Activated naive CD4-positive, alpha-beta T cell treated with Interleukin-2 at 50 U/mL for 16 hours (primary cell): ENCODE results near the gene KRTAP3-2.

ENCODE experiments used
- DNase-seq: peaks from one replicate; pipeline ENCODE4 v3.0.0-alpha.2; 2020

The KRTAP3-2 gene

DNA sequence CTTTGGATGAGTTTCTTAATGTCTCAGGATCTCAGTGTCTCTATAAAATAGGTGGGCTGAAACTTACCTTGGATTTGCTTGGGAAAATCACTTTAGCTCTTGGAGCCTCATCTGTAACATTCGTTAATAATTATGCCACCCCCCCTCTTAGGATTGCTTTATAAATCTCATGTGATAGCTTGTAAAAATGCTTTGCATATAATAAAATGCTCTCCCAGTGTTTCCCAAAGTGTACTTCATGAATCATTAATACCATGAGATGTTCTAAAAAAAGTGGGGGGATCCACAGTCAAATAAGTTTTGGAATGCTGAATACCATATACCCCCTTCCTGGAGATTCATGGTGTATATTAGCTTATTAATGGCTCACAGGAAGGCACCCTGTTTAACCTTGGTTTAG, 38.1 kb downstream of the KRTAP3-2 start:
- DNase-seq, result no peak

- DNase-seq, result no peak
These were observed 39.6 kb downstream of the KRTAP3-2 start for GRCh38 chr17:40960144-40960543.

DNA sequence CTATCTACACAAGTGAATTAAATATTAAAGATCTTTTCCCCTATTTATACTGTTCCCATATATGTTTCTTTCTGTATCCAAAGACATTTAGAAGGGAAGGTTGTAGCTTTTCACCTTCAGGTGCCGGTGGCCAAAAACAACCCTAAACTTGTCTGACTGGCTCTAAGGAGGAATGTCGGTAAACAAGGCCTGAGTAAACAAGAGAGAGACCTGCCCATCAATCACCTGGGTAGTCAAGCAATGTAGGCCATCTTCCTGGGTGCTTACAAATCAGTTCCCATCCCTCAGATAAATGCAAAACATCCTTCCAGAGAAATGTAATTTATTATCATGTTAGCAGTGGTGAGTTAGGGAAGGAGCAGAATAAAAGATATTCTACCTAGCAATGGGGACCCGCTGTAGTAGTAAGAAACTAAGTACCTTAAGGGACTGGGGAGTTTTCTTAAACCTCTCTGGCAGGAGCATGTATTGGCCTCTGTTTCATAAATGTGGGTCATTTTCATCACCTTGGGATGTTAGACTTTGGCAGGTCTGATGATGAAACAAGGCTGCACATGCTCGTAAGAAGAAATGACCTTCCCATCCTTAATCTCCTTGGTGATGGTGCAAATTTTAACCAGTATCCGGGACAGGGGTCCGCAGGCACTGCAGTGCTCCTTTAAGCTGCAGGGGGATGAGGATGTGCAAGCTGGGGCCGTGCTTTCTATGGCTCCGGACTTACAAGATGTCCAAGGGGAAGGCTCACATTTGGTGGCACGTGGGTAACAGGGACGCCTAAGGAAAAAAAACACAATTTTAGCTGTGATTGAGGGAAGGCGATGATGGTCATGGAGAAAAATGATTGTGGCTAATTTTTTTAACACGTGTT, 41.4 kb downstream of the KRTAP3-2 start:
- no peak for DNase-seq

DNA sequence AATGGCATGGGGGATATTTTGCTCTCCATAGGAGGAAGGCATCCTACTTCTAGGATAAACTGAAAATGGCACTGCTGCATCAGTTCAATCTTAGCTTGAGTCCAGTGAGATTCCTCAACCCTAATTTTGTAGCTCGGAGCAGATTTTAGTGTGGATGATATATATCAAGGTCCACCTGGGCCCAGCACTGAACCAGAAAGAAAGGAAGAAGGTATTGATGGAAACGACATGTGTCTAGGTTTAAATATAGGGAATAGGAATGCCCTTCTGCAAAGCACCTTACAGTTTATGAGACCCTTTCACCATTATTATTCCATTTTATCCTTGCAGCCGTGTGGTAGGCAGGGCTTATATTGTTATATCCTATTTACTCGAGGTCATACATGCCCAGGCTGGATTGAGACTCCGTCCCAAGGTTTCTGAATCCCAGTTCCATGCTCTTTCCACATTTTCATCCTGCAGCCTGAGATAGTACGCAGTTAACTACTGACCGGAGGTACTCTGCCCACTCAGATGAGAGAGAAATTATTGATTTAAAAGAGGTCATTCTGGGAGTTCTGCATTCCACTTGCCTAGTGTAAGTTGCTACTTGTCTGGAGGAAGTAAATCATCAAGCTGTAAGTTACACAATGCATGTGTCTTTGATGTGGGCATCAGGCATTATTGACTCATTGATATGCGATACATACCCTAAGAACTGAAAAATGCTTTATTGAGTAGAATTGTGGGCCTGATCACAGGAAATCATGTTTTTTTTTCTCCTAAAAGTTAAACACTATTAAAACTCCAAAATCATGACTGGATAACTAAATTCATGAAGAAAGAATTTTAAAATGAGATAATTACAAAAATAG, 43.1 kb downstream of the KRTAP3-2 start:
- DNase-seq, result no peak

DNA sequence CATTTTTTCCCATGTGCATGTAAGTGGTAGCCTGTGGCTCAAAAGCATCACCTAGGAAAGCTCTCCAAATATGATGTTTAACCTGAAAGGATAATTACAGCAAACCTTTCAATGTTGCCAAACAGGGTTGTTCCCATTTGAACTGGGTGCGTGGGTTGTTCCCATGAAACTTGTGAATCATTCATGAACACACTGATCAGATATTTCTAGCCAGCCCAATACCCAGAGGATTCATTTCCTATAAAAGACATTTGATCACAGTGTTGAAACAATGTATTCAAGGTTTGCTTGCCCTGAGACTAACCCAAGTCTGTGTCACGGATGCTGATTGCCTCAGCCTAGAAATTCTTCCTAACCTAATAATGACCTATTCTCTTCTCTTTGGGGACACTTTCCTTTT, 45.8 kb downstream of the KRTAP3-2 start:
- DNase-seq, result no peak

DNA sequence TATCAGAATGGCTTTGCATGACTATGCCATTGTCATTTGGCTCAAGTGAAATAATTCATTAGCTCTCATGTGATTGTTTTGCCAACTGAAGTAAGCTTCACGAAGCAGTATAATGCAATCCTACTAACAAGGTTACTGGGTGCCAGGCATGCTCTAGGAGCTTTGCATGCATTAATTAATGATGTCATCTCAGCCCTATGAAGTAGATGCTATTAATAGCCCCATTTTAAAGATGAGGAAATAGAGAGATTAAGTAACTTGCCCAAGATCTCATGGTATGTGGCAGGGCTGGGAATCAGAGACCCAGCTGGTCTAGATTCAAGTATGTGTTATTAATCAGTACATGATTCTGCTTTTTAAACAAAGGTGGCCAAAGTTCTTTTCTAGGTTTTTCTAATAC, 47.0 kb downstream of the KRTAP3-2 start:
- no peak for DNase-seq

DNA sequence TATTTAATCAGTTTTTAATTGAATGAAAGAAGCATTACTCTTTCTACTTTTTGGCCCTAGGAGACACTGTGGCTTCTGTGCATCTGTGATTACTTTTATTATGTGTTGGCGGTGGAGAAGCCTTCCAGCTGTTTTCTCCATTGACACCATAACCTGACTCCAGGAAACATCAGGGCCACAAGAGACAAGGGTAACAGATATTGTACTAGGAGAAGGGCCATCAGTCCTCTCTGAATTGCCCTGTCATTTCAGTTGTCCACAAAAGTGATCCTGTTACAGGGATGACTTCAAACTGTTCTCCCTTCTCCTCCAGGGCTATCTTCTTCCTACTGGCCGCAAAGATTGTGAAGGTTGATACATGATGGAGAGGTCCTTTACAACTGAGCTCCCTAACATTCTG, 47.6 kb downstream of the KRTAP3-2 start:
- DNase-seq, result no peak

DNA sequence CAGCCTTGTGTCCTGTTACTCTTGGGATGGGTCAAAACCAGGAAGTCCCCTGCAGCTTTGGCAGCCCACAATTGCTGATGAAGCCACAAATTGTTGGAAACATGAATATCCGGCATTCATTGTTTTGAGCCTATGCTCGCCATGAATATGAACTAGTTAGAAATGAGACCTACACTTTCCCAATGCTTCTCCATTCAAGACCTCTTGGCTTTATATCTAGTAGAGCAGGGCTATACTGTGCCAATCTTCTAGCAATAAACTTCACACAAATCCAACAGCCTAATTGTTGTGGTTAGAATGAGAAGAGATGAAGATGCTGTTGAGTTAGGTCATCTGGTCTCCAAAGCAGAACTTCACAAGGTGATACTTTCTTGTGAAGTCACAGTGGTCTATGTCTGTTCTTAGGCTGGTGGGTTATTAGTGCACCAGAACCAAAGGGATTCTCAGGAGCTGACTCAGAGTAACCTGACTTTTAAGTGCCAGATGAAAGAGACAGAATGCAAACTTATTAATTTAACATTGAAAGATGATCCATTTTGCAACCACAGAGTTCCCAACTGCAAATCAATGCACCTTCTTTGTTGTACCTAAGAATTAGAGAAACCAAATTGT, 48.6 kb downstream of the KRTAP3-2 start:
- DNase-seq, result no peak

GRCh38 chr17:40950176-40950575, 49.5 kb downstream of the KRTAP3-2 start:
- no peak for DNase-seq

DNA sequence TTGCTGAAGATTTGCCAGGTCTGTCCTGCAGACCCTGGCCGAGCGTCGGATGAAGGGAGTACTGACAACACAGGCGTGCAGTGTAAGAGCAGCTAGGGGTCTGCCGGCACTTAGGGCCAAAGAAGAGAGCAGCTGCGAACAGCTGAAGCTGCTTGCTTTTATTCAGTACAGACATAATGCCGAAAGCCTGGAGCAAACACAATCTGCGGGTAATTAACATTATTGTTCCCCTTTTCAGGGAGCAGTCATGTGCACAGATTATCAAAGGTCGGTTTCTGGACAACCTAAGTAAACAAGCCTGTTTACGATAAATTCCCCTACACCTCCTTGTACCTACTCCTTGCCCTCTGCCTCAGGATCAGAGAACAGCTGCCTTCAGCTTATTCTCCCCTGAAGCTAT, 50.3 kb downstream of the KRTAP3-2 start:
- DNase-seq, result no peak
